Esophagus (tissue), 2 donors: Measurements from ENCODE around the gene VWA8. TPM values are rescaled to one million over a fixed set of nuclear protein-coding genes. Genes with fewer than 3 reads are reported as not detected.
"Not testable (repeated sequence)": the region's sequence is repeated elsewhere in the genome, so short reads cannot be mapped to it uniquely, and the experiment has no call there.

Source experiments
- H3K27ac ChIP-seq, 2 donors: one replicate each; pipeline ENCODE4 v1.5.1; 2013; ENCODE audit warnings: low read depth in 2 of 2, mild to moderate bottlenecking in 2 of 2, inconsistent platforms in 1 of 2, low read length in 1 of 2, moderate library complexity in 1 of 2
- H3K27me3 ChIP-seq, 2 donors: one replicate each; pipeline ENCODE4 v1.6.1; 2013; ENCODE audit warnings: low read length in 2 of 2, control low read depth in 1 of 2, mild to moderate bottlenecking in 1 of 2; ENCODE audit not compliant: insufficient read depth in 2 of 2, control insufficient read depth in 1 of 2
- H3K36me3 ChIP-seq, 2 donors: one replicate each; pipeline ENCODE4 v1.6.1; 2013; ENCODE audit warnings: low read length in 1 of 2; ENCODE audit not compliant: control insufficient read depth in 2 of 2, insufficient read depth in 2 of 2
- H3K4me1 ChIP-seq, 2 donors: one replicate each; pipeline ENCODE4 v1.6.1; 2013; ENCODE audit warnings: low read length in 1 of 2; ENCODE audit not compliant: control insufficient read depth in 2 of 2, insufficient read depth in 2 of 2
- H3K4me3 ChIP-seq, 2 donors: one replicate each; pipeline ENCODE4 v1.5.1; 2013; ENCODE audit warnings: low read length in 2 of 2, mild to moderate bottlenecking in 2 of 2, low read depth in 1 of 2, moderate library complexity in 1 of 2
- H3K9me3 ChIP-seq, 2 donors: one replicate each; pipeline ENCODE4 v1.6.1; 2013; ENCODE audit warnings: mild to moderate bottlenecking in 2 of 2, low read depth in 1 of 2, low read length in 1 of 2, moderate library complexity in 1 of 2; ENCODE audit not compliant: control insufficient read depth in 2 of 2, insufficient read depth in 1 of 2
- WGBS, 2 donors: extraction: QIAGEN DNeasy Blood & Tissue Kit; methylation state at CpG; one replicate each; pipeline ENCODE4 v1.1.7; 2013; 5-methylcytosine and 5-hydroxymethylcytosine counted together
- polyA plus RNA-seq, 2 donors: library from polyadenylated mRNA; stranded (reverse); fragments of 200-250 nt; gene quantifications; one replicate each; pipeline ENCODE4 v1.2.3, GENCODE V29; 2013
- donor health status: healthy with polysubstance abuse.
- donor health status: Bipolar disorder and iron deficiency.

VWA8 gene
- polyA plus RNA-seq, 2 donors: 3.5 to 3.6 TPM

DNA sequence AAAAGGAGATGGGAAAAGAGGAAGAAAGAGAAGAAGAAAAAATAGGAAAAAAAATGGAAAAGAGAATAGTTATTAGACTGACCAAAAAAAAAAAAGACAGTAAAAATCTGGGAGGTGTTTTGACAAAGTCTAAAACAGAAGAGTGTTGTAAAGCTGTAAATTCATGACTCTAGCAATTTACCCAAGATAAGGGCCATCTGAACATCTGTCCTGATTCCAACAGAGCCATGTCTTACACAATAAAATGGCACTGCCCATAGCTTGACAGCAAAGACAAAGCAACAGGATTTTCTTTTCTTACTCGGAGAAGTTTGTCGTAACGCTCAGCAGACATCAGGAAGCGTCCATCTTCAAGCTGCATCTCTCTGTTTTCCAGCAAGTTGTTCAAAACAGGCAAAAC lies 69.8 kb downstream of the VWA8 start:
- H3K27me3 ChIP-seq: no peaks in the 10 kb centered on the region

DNA sequence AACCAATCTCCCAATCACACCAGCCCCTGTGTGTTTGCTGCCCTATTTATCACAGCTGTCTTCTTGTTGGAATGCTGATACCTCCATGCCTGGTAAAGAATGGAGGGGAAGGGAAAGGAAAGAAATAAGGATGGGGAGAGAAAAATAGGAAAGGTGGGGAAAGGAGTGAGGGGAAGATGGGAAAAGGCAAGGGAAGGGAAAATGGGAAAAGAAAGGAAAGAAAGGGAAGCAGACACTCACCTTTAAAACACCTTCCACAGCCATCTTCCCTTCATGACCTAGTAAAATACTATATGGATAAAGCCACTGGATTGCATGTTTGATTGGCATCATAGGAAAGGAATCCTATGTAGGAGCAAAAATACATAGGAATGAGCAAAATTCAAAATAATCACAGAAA lies 77.8 kb downstream of the VWA8 start:
- Histone ChIP-seq H3K4me3 (no peak overlapping the region), H3K36me3 (peaks cover 0 to 4% of the 10 kb centered on the region in 2 donors), H3K4me1 (no peaks in the 10 kb centered on the region), H3K27me3 (no peaks in the 10 kb centered on the region), H3K9me3 (no peaks in the 10 kb centered on the region), H3K27ac (no peak overlapping the region)

More for the DNA sequence above, 69.8 kb downstream of the VWA8 start:
- Histone ChIP-seq H3K9me3 (no peaks in the 10 kb centered on the region), H3K4me1 (no peaks in the 10 kb centered on the region), H3K36me3 (no peaks in the 10 kb centered on the region), H3K27ac (no peak overlapping the region), H3K4me3 (no peak overlapping the region)
- WGBS, 2 donors: 97 to 98% methylated on average over 4 of the region's 4 CpGs

DNA sequence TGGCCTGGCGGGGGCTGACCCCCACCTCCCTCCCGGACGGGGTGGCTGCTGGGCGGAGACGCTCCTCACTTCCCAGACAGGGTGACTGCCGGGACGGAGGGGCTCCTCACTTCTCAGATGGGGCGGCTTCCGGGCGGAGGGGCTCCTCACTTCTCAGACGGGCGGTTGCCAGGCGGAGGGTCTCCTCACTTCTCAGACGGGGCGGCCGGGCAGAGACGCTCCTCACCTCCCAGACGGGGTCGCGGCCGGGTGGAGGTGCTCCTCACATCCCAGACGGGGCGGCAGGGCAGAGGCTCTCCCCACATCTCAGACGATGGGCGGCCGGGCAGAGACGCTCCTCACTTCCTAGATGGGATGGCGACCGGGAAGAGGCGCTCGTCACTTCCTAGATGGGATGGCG lies 79.0 kb downstream of the VWA8 start:
- H3K36me3 ChIP-seq, H3K27ac ChIP-seq, H3K4me3 ChIP-seq, H3K9me3 ChIP-seq, H3K4me1 ChIP-seq, H3K27me3 ChIP-seq: not testable (repeated sequence)
- 97 to 99% methylated on average over 22 to 28 of the region's 32 CpGs for WGBS, 2 donors

DNA sequence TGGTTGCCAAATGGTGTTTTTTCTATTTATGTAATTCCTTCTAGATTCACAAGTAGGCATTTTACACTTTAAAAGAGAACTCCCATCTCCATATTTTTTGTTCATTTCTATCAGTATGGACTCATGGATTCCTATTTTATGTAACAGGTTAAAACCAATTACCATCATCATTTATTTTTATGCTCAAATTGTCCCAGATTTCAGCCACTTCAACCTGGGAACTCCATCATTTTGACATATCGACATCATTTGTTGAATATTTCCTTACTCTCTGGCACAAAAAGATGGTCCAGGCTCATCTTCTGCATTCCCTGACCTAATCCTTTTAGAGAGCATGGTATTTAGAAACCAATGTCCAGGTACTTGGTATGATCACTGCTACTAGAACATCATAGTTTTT lies 79.9 kb downstream of the VWA8 start:
- Histone ChIP-seq H3K36me3 (peaks cover 0 to 4% of the 10 kb centered on the region in 2 donors), H3K27me3 (no peaks in the 10 kb centered on the region), H3K27ac (no peak overlapping the region), H3K4me1 (no peaks in the 10 kb centered on the region), H3K4me3 (no peak overlapping the region), H3K9me3 (no peaks in the 10 kb centered on the region)
- 95 to 97% methylated on average over 1 of the region's 1 CpG for WGBS, 2 donors

DNA sequence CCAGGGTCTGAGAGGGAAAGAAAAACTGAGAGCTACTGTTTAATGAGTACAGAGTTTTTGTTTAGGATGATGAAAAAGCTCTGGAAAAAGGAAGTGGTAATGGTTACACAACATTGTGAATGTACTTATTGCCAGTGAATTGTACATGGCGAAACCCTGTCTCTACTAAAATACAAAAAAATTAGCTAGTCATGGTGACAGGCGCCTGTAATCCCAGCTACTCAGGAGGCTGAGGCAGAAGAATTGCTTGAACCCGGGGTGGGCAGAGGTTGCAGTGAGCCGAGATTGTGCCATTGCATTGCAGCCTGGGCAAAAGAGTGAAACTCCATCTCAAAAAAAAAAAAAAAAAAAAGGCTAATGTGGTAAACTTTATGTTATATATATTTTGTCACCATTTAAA lies 96.3 kb downstream of the VWA8 start:
- Histone ChIP-seq H3K9me3 (no peaks in the 10 kb centered on the region), H3K36me3 (peaks cover 0 to 2% of the 10 kb centered on the region in 2 donors), H3K27me3 (no peaks in the 10 kb centered on the region), H3K4me3 (no peak overlapping the region), H3K27ac (no peak overlapping the region), H3K4me1 (no peaks in the 10 kb centered on the region)
- 91 to 94% methylated on average over 4 of the region's 4 CpGs for WGBS, 2 donors

DNA sequence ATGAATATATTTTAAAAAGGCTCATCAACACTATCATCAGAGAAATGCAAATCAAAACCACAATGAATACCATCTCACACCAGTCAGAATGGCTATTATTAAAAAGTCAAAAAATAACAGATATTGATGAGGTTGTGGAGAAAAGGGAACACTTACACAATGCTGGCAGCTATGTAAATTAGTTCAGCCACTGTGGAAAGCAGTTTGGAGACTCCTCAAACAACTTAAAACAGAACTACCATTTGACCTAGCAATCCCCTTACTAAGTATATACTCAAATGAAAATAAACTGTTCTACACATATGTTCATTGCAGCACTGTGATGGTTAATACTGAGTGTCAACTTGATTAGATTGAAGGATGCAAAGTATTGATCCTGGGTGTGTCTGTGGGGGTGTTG lies 98.2 kb downstream of the VWA8 start:
- not testable (repeated sequence) for H3K9me3 ChIP-seq, H3K4me1 ChIP-seq, H3K36me3 ChIP-seq

DNA sequence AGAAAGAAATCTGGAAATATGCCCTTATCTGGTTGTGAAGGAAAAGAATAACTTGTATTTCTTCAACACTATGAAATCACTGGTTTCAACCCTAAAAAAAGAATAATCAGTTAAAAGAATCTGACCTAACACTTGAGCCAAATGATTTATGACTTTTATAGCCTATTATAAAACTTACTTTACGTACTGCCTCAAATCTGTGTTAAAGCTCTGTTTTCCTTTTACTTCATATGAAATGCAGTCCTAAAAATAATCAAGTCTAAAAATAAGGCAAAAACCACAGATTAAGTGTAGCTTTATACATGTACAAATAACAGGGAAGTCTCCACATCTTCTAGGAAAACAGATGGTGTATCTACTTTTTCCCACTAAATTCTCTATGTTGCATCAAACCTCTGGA lies 101.3 kb downstream of the VWA8 start:
- Histone ChIP-seq H3K27ac (no peak overlapping the region), H3K36me3 (peaks cover 0 to 2% of the 10 kb centered on the region in 2 donors), H3K27me3 (no peaks in the 10 kb centered on the region), H3K9me3 (no peaks in the 10 kb centered on the region), H3K4me1 (no peaks in the 10 kb centered on the region), H3K4me3 (no peak overlapping the region)
- whole genome bisulfite sequencing, 2 donors: 71 to 89% methylated on average over 1 of the region's 1 CpG

More for the DNA sequence above, 98.2 kb downstream of the VWA8 start:
- H3K4me3 ChIP-seq, H3K27ac ChIP-seq, H3K27me3 ChIP-seq: not testable (repeated sequence)

DNA sequence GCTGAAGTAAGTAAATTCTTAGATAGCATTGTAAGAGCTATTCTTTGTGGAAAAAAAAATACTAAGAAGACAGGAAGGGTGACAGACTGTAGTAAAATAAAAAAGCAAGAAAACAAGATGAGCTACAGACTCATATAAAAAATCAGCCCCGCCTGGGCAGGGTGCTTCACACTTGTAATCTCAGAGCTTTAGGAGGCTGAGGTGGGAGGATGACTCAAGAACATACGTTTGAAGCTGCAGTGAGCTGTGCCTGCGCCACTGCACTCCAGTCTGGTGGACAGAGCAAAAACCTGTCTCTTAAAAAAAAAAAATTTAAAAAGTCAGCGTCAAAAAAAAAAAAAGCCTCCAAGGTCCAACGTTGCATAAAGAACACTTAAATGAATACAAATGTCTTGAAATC lies 102.1 kb downstream of the VWA8 start:
- 76 to 77% methylated on average over 5 of the region's 5 CpGs for WGBS, 2 donors
- no peaks in the 10 kb centered on the region for H3K27me3 ChIP-seq
- H3K36me3 ChIP-seq: peaks cover 0 to 2% of the 10 kb centered on the region in 2 donors
- no peaks in the 10 kb centered on the region for H3K4me1 ChIP-seq
- H3K27ac ChIP-seq: no peak overlapping the region
- H3K9me3 ChIP-seq: no peaks in the 10 kb centered on the region
- no peak overlapping the region for H3K4me3 ChIP-seq

DNA sequence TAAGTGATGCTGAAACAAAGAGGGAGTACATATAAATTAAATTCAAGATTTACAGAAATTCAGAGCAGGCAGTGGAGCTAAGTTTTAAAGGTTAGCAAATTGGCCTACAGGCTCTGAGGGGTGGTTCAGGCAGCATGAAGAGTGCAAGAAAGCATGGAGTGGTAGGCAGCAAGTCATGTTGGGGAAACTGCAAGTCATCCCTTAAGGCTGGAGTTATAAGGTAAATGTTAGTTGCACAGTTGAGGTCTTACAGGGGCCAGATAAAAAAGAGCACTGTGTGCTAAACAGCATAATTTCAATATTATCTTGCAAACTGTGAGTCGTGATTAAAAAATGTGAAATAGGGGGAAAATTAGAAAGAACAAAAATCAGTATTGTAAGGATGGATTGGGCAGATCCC lies 106.2 kb downstream of the VWA8 start:
- 94 to 100% methylated on average over 1 of the region's 1 CpG for WGBS, 2 donors
- H3K9me3 ChIP-seq: no peaks in the 10 kb centered on the region
- H3K27ac ChIP-seq: no peak overlapping the region
- peaks cover 0 to 3% of the 10 kb centered on the region in 2 donors for H3K36me3 ChIP-seq
- no peaks in the 10 kb centered on the region for H3K4me1 ChIP-seq
- no peak overlapping the region for H3K4me3 ChIP-seq
- H3K27me3 ChIP-seq: no peaks in the 10 kb centered on the region

DNA sequence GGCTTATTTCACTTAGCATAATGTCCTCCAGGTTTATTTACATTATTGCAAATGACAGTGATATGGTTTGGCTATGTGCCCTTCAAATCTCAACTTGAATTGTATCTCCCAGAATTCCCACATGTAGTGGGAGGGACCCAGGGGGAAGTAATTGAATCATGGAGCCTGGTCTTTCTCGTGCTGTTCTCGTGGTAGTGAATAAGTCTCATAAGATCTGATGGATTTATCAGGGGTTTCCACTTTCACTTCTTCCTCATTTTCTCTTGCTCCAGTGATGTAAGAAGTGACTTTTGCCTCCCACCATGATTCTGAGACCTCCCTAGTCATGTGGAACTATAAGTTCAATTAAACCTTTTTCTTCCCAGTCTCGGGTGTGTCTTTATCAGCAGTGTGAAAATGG lies 109.6 kb downstream of the VWA8 start:
- peaks cover 3% of the 10 kb centered on the region in 2 donors for H3K36me3 ChIP-seq
- WGBS, 2 donors: 93 to 94% methylated on average over 3 of the region's 3 CpGs
- H3K4me3 ChIP-seq: no peak overlapping the region
- no peaks in the 10 kb centered on the region for H3K27me3 ChIP-seq
- H3K27ac ChIP-seq: no peak overlapping the region
- no peaks in the 10 kb centered on the region for H3K4me1 ChIP-seq
- peaks cover 0 to 2% of the 10 kb centered on the region in 2 donors for H3K9me3 ChIP-seq
